ENCODE data around the gene NNMT. TPM values are rescaled to one million over a fixed set of nuclear protein-coding genes. Genes with fewer than 3 reads are reported as not detected.

NNMT gene
- total RNA-seq, 1 experiment from 2014 or later = not detected

- no peaks in the 10 kb centered on the region for H3K27me3 ChIP-seq (ENCODE audit: insufficient read depth, low read length)
- no peak overlapping the region for H3K18ac ChIP-seq (ENCODE audit: insufficient read length, low read depth, low read length)
- H3K36me3 Mint-ChIP-seq (ENCODE audit: insufficient read depth in 1 of 3, low read depth in 3 of 3) = peaks cover 0 to 19% (median 0%) of the 10 kb centered on the region in 3 experiments; a peak in 3 of 7 replicates
- H2BK5ac ChIP-seq (ENCODE audit: insufficient read length, low read length) = no peak overlapping the region
- H3K4ac ChIP-seq (ENCODE audit: low read depth, low read length) = no peak overlapping the region
- H3K4me1 Mint-ChIP-seq = no peaks in the 10 kb centered on the region
- peaks cover 17 to 21% of the 10 kb centered on the region in 2 experiments for H3K9me3 Mint-ChIP-seq
- H3K56ac ChIP-seq (ENCODE audit: insufficient read length, low read depth, low read length) = no peak overlapping the region
- H3K9ac ChIP-seq (ENCODE audit: extremely low read depth, insufficient read length, low read length) = no peak overlapping the region
- DNase-seq = no peak
- no peak overlapping the region for H2AK5ac ChIP-seq (ENCODE audit: insufficient read length, low read length)
- H3K23me2 ChIP-seq (ENCODE audit: insufficient read length, low read depth, low read length, poor library complexity, severe bottlenecking) = no peaks in the 10 kb centered on the region
- TF ChIP-seq CTCF (conservative IDR thresholded peaks at IDR 0.05) = no peak
- H2BK15ac ChIP-seq (ENCODE audit: low read depth, low read length) = no peak overlapping the region
- H2BK12ac ChIP-seq (ENCODE audit: insufficient read length, low read depth, low read length) = no peak overlapping the region
- H3K27ac ChIP-seq (ENCODE audit: insufficient read length, low read depth, low read length) = no peak overlapping the region
- H4K91ac ChIP-seq (ENCODE audit: insufficient read length, low read depth, low read length) = no peak overlapping the region
- WGBS (ENCODE audit: extremely low coverage, insufficient read length, low lambda C conversion rate) = no CpG with 5 or more reads among the region's 4 CpGs
- H4K8ac ChIP-seq (replicated peaks; ENCODE audit: insufficient read length, low read depth, low read length) = no peak overlapping the region
- H3K9me3 ChIP-seq (ENCODE audit: control insufficient read depth, low read depth, low read length) = no peaks in the 10 kb centered on the region
- H3K4me3 Mint-ChIP-seq = no peak overlapping the region
- no peak overlapping the region for H2BK120ac ChIP-seq (ENCODE audit: low read depth, low read length, poor library complexity, severe bottlenecking)
- no peak overlapping the region for H3K14ac ChIP-seq (ENCODE audit: insufficient read depth, low read length)
- no peaks in the 10 kb centered on the region for H4K20me1 ChIP-seq (ENCODE audit: control insufficient read depth, insufficient read depth, insufficient read length)
- H2AFZ ChIP-seq (ENCODE audit: low read length) = no peak overlapping the region
- H3K4me2 ChIP-seq (ENCODE audit: insufficient read depth, insufficient read length, low read length) = no peak overlapping the region
- H3T11ph ChIP-seq (ENCODE audit: low read length) = no peak overlapping the region
- no peak overlapping the region for H3K27ac Mint-ChIP-seq
- H3K79me1 ChIP-seq (ENCODE audit: insufficient read depth, low read depth, low read length, poor library complexity, severe bottlenecking) = no peaks in the 10 kb centered on the region
- H2BK20ac ChIP-seq (ENCODE audit: low read depth, low read length, poor library complexity, severe bottlenecking) = no peak overlapping the region
- H3K27me3 Mint-ChIP-seq (ENCODE audit: low read depth) = no peaks in the 10 kb centered on the region
- no peaks in the 10 kb centered on the region for H3K79me2 ChIP-seq (ENCODE audit: insufficient read depth, low read length)
- H3K23ac ChIP-seq (ENCODE audit: insufficient read length, low read depth, low read length) = no peak overlapping the region
- no peak overlapping the region for H4K5ac ChIP-seq (ENCODE audit: insufficient read length, low read depth, low read length)
- H3K4me1 ChIP-seq (ENCODE audit: insufficient read depth, low read length) = no peaks in the 10 kb centered on the region
Observed at GRCh38 chr11:114301088-114301487, 4.9 kb downstream of the NNMT start.
